SW 1271 (cell line): ENCODE results near the gene FBXO28.
"Not testable (repeated sequence)": the region's sequence is repeated elsewhere in the genome, so short reads cannot be mapped to it uniquely, and the experiment has no call there.

Experiments used
- DNase-seq, 2 experiments: peaks; one replicate each; lab custom pipeline; 2025; lab: John Stamatoyannopoulos, UW

Gene FBXO28

DNA sequence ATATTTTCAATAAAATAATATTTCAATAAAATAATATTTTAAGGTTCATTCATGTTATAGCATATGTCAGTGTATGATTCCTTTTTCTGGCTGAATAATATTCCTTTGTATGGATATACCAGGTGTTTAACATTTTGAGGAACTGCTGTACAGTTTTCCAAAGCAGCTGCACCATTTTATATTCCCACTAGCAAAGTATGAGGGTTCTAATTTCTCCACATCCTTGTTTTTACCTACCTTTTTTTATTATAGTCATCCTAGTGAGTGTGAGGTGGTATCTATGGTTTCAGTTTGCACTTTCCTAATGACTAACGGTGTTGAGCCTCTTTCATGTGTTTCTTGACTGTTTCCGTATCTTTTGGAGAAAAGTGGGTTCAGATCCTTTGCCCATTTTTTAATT lies 74.4 kb downstream of the FBXO28 start:
- no peak for DNase-seq

DNA sequence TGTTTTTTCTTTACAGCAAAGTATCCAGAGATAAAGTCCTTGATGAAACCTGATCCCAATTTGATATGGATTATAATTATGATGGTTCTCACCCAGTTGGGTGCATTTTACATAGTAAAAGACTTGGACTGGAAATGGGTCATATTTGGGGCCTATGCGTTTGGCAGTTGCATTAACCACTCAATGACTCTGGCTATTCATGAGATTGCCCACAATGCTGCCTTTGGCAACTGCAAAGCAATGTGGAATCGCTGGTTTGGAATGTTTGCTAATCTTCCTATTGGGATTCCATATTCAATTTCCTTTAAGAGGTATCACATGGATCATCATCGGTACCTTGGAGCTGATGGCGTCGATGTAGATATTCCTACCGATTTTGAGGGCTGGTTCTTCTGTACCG lies 75.7 kb downstream of the FBXO28 start:
- DNase-seq: no peak

DNA sequence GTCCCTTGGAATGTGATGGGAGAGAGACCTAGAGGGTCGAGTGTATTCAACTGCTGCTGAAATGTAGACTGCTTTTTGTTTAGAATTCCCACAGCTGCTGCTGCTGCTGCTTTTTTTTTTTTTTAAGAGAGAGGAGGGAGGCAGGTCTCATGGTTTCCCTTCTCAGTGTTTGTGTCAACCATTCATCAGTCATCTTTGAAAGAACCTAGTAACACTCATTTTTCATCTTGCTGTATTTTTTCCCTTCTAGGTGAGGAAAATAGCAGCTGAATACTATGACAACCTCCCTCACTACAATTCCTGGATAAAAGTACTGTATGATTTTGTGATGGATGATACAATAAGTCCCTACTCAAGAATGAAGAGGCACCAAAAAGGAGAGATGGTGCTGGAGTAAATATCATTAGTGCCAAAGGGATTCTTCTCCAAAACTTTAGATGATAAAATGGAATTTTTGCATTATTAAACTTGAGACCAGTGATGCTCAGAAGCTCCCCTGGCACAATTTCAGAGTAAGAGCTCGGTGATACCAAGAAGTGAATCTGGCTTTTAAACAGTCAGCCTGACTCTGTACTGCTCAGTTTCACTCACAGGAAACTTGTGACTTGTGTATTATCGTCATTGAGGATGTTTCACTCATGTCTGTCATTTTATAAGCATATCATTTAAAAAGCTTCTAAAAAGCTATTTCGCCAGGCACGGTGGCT lies 78.3 kb downstream of the FBXO28 start:
- no peak for DNase-seq

DNA sequence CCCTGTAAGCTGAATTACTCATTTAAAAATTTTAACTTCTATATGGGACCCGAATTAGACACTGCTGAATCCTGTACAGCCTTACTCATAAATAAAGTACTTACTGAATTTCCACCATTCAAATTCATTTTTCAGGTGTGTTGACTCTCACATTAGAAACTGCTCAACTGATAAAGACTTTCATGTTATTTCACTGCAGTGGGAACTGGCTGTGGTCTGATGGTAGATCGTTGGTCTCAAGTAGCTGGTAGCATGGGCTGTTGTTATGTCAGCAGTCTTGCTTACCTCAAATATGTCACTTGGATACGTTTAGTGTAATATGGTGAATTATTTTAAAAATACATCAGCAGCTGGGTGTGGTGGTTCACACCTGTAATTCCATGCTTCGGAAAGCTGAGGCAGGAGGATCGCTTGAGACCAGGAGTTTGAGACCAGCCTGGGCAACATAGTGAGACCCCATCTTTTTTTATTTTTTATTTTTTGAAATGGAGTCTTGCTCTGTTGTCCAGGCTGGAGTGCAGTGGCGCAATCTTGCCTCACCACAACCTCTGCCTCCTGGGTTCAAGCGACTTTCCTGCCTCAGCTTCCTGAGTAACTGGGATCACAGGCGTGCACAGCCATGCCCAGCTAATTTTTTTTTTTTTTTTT lies 79.5 kb downstream of the FBXO28 start:
- DNase-seq: no peak

DNA sequence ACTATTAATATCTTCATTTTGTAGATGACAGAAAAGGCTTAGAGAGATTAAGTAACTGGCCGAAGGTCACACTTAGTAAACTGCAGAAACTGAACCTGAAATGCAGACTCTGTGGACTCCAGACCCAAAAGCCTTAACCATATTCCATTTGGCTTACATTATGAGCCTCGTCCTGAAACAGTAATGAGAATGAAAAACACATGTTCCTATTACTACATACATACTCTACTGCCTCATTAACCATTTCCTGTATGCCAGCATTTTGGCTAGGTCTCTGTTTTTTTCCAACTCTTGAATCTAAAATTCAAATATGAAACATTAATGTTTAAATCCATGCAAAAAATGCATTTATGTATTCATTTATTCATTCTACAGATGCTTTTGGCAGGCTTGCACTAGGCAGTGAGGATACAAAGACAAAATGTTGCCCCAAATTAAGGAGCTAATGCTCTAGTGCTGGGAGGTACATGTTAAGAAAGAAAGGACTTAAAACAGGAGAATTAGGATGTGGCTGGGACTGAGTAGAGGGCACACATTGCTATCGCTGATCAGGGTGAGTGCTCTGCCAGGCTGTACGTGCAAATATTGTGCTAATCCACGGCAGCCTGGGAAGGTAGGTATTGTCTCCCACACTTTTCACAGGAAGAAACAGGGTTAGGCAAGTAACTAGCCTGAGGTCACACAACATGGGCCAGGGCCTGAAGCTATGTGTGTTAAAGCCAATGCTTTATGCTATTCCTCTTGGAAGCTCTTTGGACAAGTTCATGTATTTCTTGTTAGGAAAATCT lies 83.1 kb downstream of the FBXO28 start:
- DNase-seq: no peak

DNA sequence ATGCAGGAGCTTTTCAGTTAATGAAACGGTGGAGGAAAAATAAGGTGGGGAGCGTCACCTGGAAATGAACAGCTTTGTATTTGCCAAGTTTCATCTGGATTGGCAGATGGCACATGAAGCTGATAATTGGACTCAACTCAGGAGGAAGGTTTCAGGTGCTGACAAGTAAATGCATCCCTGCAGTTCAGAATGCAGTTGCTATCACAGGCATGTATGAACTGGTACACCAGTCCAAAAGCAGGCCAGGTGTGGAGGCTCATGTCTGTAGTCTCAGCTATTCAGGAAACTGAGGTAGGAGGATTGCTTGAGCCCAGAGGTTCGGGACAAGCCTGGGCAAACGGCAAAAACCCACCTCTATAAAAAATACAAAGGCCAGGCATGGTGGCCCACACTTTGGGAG lies 84.7 kb downstream of the FBXO28 start:
- DNase-seq: no peak

DNA sequence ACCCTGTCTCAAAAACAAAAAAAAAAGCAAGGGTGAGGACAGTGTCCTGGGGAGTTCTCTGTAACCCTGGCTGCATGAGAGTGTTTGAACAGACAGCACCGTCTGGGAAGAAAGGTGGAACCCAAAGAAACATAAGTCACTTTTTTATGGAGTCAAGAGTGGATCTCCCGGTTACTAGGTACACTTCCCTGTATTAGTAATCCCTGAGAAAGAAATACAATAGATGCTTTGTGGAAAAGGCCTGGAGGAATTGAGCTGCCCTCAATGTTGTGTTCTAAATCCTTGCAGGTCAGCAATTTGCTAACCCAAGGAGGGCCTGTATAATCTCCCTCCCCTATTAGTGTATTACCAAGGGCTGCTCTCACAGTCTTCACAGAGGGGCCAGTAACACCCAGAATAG lies 85.8 kb downstream of the FBXO28 start:
- DNase-seq: no peak

DNA sequence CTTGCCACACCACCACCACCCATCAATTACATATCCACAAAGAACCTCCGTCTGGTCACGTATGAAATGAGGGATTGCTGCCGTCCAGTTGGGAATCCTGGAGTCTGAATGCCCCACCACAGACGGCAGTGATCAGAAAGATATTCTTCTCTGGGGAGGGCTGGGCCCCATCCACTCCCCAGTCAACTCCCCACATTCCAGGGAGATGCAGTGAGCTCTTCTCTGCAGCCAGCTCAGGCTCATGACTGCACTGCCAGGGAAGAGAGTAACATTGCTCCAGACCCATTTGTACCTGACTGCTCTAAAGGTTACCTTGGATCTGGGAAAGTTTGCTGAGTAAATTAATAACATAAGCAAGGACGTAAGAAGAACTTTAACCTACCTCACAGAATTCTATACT lies 87.5 kb downstream of the FBXO28 start:
- DNase-seq: no peak

DNA sequence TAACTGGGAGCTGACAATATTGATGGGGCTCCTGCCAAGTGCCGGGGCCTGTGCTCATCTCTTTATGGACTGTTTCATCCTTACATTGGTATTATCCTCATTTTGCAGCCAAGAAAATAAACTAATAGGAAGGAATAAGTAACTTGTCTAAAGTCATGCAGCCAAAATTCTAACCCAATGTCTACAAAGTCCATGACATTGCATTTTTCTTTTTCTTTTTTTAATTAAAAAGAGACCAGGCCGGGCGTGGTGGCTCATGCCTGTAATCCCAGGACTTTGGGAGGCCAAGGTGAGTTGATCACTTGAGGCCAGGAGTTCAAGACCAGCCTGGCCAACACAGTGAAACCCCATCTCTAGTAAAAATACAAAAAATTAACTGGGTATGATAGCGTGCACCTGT lies 87.9 kb downstream of the FBXO28 start:
- DNase-seq: no peak

DNA sequence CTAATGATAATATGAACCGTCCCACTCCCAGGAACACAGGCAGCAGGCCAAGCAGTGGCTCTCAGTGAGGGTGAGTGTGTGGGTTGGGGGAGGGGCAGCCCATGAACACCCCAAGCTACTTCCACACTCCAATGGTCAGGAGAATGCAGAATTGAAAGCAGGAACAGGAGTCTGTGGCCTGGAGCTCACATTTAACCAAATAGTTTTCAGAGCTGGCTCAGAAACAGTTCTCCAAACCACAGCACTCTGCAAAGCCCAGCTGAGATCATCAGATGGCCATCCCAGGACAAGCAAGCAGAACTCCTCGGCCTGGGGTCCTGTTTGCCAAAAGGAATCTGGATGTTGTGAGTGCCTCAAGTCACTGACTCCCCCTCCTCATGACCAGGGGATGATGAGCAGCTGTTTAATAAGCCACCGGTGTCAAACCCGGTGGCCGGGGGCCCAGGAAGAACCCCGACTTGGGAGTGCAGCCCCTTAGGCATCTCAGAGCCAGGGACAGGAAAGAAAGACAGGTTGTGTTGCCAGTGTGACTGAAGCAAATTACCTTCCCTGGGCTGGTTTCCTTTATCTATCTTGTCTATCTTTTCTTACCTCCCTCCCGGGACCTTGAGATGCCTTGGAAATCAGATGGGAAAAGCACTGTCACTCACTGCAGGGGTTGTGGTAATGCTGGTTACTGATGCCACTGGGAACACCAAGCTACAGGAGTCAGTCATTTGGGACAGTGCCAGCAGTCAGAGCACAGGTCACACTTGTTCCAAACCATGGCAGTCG lies 89.5 kb downstream of the FBXO28 start:
- DNase-seq: no peak

DNA sequence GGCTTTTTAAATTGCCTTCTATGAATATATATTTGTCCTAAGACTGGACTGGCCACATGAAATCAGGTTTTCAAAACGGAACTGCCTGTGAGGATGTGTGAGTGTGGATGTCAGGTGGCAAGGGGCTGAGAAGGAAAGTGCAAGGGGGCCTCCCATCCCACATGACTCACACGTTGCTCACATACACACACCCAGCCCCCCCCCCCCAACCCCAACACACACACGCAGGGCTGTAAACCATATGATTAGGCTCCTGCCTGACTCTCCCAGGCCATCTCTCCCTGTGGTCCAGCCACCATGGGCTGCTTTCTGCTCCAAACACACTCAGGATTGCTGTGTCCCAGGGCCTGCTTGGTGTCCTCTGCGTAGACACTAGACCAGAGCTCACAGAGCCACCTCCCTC lies 91.5 kb downstream of the FBXO28 start:
- DNase-seq: no peak

DNA sequence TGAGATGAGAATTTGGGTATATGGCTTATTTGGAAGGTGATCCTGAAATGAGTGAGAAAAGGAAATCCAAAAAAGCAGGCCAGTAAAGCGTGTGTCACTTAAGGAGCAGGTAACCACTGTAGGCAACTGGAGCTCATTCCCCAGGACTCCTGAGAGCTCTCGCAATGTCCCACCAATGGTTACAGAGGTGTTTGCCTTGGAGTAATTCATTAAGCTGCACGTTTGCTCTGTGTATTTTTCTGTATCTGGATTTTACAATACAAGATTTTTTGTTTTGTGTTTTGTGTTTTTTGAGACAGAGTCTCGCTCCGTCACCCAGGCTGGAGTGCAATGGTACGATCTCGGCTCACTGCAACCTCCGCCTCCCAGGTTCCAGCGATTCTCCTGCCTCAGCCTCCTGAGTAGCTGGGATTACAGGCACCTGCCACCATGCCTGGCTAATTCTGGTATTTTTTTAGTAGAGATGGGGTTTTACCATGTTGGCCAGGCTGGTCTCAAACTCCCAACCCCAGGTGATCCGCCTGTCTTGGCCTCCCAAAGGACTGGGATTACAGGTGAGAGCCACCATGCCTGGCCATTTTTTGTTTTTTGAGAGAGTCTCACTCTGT lies 92.1 kb downstream of the FBXO28 start:
- DNase-seq: not testable (repeated sequence)

DNA sequence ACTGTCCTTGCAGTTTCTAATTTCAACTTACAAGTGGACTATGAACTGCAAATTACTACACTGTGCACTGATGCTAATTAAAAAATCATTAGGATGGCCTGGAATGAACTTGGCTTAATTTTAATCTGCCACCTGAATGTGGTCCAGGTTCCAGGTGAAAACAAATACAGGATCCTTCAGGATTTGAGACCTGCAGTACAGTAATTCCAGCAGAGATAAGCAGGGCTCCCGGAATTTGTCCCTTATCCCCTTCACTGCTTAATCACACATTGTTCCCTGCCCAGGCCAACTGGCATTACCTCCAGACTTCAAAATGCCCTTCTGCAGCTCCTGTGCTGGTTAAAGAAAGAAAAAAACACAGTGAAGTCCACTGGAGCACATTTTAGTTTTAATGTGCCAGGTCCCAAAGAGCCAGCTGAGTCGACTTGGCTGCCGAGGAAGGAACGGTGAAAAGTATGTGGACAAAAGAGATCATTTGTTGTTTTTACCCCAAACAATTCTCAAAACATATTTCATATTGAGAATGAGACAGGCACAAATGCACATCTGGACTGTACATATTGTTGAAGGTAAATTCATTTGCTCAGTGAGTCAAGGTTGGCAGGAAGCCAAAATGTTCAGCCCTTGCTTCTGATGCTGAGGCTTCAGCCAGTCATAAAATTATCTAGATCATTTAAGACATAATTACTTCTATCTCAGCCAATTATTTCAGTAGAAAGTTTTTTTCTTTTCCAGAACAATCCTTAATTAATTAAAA lies 97.5 kb downstream of the FBXO28 start:
- no peak for DNase-seq
